Effector memory CD4-positive, alpha-beta T cell (primary cell): Measurements from ENCODE around the gene RASGRF1.

Experiments used
- DNase-seq, 3 donors: peaks; one replicate each; pipeline ENCODE4 v3.0.0-alpha.2; 2020
- H3K27ac ChIP-seq: 2 replicates; pipeline ENCODE4 v1.7.0; 2013; ENCODE audit warnings: mild to moderate bottlenecking, low read length, moderate library complexity; ENCODE audit not compliant: insufficient read depth, poor library complexity, severe bottlenecking
- H3K27me3 ChIP-seq: replicated peaks from 2 replicates; pipeline ENCODE4 v1.7.0; 2013; ENCODE audit warnings: mild to moderate bottlenecking, low read length; ENCODE audit not compliant: insufficient read depth, control insufficient read depth, poor library complexity, severe bottlenecking
- H3K36me3 ChIP-seq: 2 replicates; pipeline ENCODE4 v1.7.0; 2013; ENCODE audit warnings: mild to moderate bottlenecking, low read length, moderate library complexity; ENCODE audit not compliant: control insufficient read depth, insufficient read depth
- H3K4me1 ChIP-seq: 2 replicates; pipeline ENCODE4 v1.7.0; 2013; ENCODE audit warnings: low read length, mild to moderate bottlenecking; ENCODE audit not compliant: control insufficient read depth, insufficient read depth, poor library complexity, severe bottlenecking
- H3K4me3 ChIP-seq: 2 replicates; pipeline ENCODE4 v1.7.0; 2013; ENCODE audit warnings: low read length, low read depth, mild to moderate bottlenecking; ENCODE audit not compliant: insufficient read depth, poor library complexity, severe bottlenecking
- H3K9me3 ChIP-seq: 2 replicates; pipeline ENCODE4 v1.7.0; 2013; ENCODE audit warnings: mild to moderate bottlenecking, low read length, moderate library complexity; ENCODE audit not compliant: control insufficient read depth
- total RNA-seq, 3 donors: gene quantifications; one replicate each; lab custom pipeline; 2026; lab: John Stamatoyannopoulos, UW

Gene RASGRF1
- 0 to 0.19 (median 0) reads per million in 3 donors for total RNA-seq

GRCh38 chr15:79090487-79091203 lies at the start of gene RASGRF1:
RASGRF1 (minus strand) TSS chr15:79090780; CDS start chr15:79090498, 282 bp downstream.
- no peaks in the 10 kb centered on the region for H3K36me3 ChIP-seq
- no peaks in the 10 kb centered on the region for H3K9me3 ChIP-seq
- peaks cover 7% of the 10 kb centered on the region for H3K27me3 ChIP-seq
- no peak within 1 kb of the TSS for H3K4me3 ChIP-seq
- no peak within 1 kb of the TSS for H3K27ac ChIP-seq
- no peak for DNase-seq
- peaks cover 6% of the 10 kb centered on the region for H3K4me1 ChIP-seq

- DNase-seq, result no peak
- H3K27me3 ChIP-seq, result no peaks in the 10 kb centered on the region
- H3K4me1 ChIP-seq, result no peaks in the 10 kb centered on the region
- no peaks in the 10 kb centered on the region for H3K9me3 ChIP-seq
- H3K27ac ChIP-seq, result no peak overlapping the region
- H3K4me3 ChIP-seq, result no peak overlapping the region
- H3K36me3 ChIP-seq, result no peaks in the 10 kb centered on the region
Measured at GRCh38 chr15:79136434-79137046, 46.0 kb upstream of the RASGRF1 start.

- H3K4me1 ChIP-seq, result no peaks in the 10 kb centered on the region
- H3K27ac ChIP-seq, result no peak overlapping the region
- no peaks in the 10 kb centered on the region for H3K27me3 ChIP-seq
- H3K9me3 ChIP-seq, result no peaks in the 10 kb centered on the region
- H3K4me3 ChIP-seq, result no peak overlapping the region
- no peaks in the 10 kb centered on the region for H3K36me3 ChIP-seq
- DNase-seq, result no peak
Measured at GRCh38 chr15:79133309-79133708, 42.7 kb upstream of the RASGRF1 start.

- no peaks in the 10 kb centered on the region for H3K36me3 ChIP-seq
- no peak overlapping the region for H3K27ac ChIP-seq
- no peaks in the 10 kb centered on the region for H3K27me3 ChIP-seq
- no peak overlapping the region for H3K4me3 ChIP-seq
- H3K9me3 ChIP-seq, result no peaks in the 10 kb centered on the region
- no peaks in the 10 kb centered on the region for H3K4me1 ChIP-seq
- no peak for DNase-seq
Measured at GRCh38 chr15:79132770-79133169, 42.2 kb upstream of the RASGRF1 start.

- Histone ChIP-seq H3K27ac (no peak overlapping the region), H3K27me3 (no peaks in the 10 kb centered on the region), H3K36me3 (no peaks in the 10 kb centered on the region), H3K4me3 (no peak overlapping the region), H3K9me3 (no peaks in the 10 kb centered on the region), H3K4me1 (no peaks in the 10 kb centered on the region)
- no peak for DNase-seq
Measured at GRCh38 chr15:79132361-79132760, 41.8 kb upstream of the RASGRF1 start.

GRCh38 chr15:79130535-79131130 lies 40.1 kb upstream of the RASGRF1 start:
- Histone ChIP-seq H3K4me3 (no peak overlapping the region), H3K27me3 (no peaks in the 10 kb centered on the region), H3K9me3 (no peaks in the 10 kb centered on the region), H3K36me3 (no peaks in the 10 kb centered on the region), H3K27ac (no peak overlapping the region), H3K4me1 (no peaks in the 10 kb centered on the region)
- DNase-seq, result no peak

- Histone ChIP-seq H3K9me3 (no peaks in the 10 kb centered on the region), H3K4me3 (no peak overlapping the region), H3K36me3 (no peaks in the 10 kb centered on the region), H3K27me3 (no peaks in the 10 kb centered on the region), H3K4me1 (no peaks in the 10 kb centered on the region), H3K27ac (no peak overlapping the region)
- no peak for DNase-seq
Measured at GRCh38 chr15:79129235-79129634, 38.7 kb upstream of the RASGRF1 start.

- H3K27me3 ChIP-seq, result no peaks in the 10 kb centered on the region
- H3K4me1 ChIP-seq, result no peaks in the 10 kb centered on the region
- no peak for DNase-seq
- no peaks in the 10 kb centered on the region for H3K36me3 ChIP-seq
- H3K4me3 ChIP-seq, result no peak overlapping the region
- no peak overlapping the region for H3K27ac ChIP-seq
- H3K9me3 ChIP-seq, result no peaks in the 10 kb centered on the region
Measured at GRCh38 chr15:79128556-79128955, 38.0 kb upstream of the RASGRF1 start.

- Histone ChIP-seq H3K27me3 (no peaks in the 10 kb centered on the region), H3K4me1 (no peaks in the 10 kb centered on the region), H3K9me3 (no peaks in the 10 kb centered on the region), H3K27ac (no peak overlapping the region), H3K36me3 (no peaks in the 10 kb centered on the region), H3K4me3 (no peak overlapping the region)
- DNase-seq, result no peak
Measured at GRCh38 chr15:79124388-79124787, 33.8 kb upstream of the RASGRF1 start.

- H3K27me3 ChIP-seq, result no peaks in the 10 kb centered on the region
- no peaks in the 10 kb centered on the region for H3K9me3 ChIP-seq
- H3K36me3 ChIP-seq, result no peaks in the 10 kb centered on the region
- H3K4me1 ChIP-seq, result no peaks in the 10 kb centered on the region
- H3K4me3 ChIP-seq, result no peak overlapping the region
- no peak overlapping the region for H3K27ac ChIP-seq
- no peak for DNase-seq
Measured at GRCh38 chr15:79122991-79123390, 32.4 kb upstream of the RASGRF1 start.
